Measurements from ENCODE around the gene UBE2U. TPM values are rescaled to one million over a fixed set of nuclear protein-coding genes. Genes with fewer than 3 reads are reported as not detected.

UBE2U gene, protein sequence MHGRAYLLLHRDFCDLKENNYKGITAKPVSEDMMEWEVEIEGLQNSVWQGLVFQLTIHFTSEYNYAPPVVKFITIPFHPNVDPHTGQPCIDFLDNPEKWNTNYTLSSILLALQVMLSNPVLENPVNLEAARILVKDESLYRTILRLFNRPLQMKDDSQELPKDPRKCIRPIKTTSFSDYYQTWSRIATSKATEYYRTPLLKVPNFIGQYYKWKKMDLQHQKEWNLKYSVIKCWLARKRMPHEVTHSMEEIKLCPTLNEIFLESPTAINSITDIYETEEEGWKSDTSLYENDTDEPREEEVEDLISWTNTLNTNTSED
- total RNA-seq = not detected

DNA sequence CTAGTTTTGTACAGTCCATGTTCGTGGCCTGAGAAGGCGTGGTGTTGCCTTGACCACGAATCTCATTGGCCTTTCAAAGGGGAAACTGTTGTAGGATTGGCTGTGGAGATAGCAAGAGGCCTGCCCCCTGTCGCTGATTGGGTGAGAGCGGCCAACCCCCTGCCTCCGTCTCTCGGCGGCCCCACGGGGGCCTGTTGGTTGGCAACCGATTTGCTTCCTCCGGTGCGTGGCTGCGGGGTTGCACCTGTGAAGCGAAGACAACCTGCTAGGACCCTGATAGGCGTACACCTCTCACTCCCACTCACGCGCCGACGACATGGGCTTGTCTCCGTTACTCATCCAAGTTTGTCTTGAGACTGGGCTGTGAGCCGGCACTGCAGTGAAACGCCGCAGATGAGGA lies at the start of gene UBE2U:
TSS of gene UBE2U (plus strand) at position 204 of the 400 bp plus-strand sequence. CDS start 428 bp downstream, outside the sequence.

